ENCODE results near the gene CDH8. TPM values are rescaled to one million over a fixed set of nuclear protein-coding genes. Genes with fewer than 3 reads are reported as not detected.
"Not testable (repeated sequence)": the region's sequence is repeated elsewhere in the genome, so short reads cannot be mapped to it uniquely, and the experiment has no call there.

CDH8 gene
- total and polyA plus RNA-seq, 2 experiments from 2014 or later = 2.1 to 2.2 TPM

DNA sequence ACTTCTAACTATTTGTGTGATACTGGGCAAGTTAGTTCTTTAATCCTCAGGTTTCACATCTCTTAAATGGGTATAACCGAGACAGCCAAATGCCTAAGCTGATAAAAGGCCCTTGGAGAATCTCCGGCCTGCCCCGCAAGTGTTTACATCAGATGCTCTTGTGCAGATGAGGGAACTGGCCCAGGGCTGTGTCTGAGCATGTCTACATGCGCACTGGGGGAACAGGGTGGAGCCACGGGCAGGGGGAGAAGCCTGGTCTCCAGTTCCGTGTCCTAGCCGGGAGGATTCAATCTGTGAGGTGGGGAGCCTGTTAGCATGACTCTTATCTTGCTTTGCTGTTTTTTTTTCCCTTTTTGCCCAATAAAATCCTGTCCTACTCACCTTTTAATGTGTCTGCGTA, 222.9 kb downstream of the CDH8 start:
- Histone ChIP-seq H3K4me2 (no peak overlapping the region), H3K4me1 (ENCODE audit: insufficient read depth) (no peaks in the 10 kb centered on the region), H3K9me3 (ENCODE audit: low read depth) (no peaks in the 10 kb centered on the region), H3K27me3 (no peaks in the 10 kb centered on the region), H3K4me3 (no peak overlapping the region), H3K9me2 (replicated peaks; ENCODE audit: insufficient read depth) (no peaks in the 10 kb centered on the region), H3K36me3 (replicated peaks; ENCODE audit: insufficient read depth, low read depth) (no peaks in the 10 kb centered on the region), H3K27ac (no peak overlapping the region), H2AFZ (no peak overlapping the region), H3K79me2 (no peaks in the 10 kb centered on the region), H4K20me1 (ENCODE audit: insufficient read depth, poor library complexity, severe bottlenecking) (no peaks in the 10 kb centered on the region)
- DNase-seq (ENCODE audit: low spot score) = no peak
- 94% methylated on average over 8 of the region's 8 CpGs for WGBS (ENCODE audit: low lambda C conversion rate, missing lambda C conversion rate)
- TF ChIP-seq, protein P1, sequence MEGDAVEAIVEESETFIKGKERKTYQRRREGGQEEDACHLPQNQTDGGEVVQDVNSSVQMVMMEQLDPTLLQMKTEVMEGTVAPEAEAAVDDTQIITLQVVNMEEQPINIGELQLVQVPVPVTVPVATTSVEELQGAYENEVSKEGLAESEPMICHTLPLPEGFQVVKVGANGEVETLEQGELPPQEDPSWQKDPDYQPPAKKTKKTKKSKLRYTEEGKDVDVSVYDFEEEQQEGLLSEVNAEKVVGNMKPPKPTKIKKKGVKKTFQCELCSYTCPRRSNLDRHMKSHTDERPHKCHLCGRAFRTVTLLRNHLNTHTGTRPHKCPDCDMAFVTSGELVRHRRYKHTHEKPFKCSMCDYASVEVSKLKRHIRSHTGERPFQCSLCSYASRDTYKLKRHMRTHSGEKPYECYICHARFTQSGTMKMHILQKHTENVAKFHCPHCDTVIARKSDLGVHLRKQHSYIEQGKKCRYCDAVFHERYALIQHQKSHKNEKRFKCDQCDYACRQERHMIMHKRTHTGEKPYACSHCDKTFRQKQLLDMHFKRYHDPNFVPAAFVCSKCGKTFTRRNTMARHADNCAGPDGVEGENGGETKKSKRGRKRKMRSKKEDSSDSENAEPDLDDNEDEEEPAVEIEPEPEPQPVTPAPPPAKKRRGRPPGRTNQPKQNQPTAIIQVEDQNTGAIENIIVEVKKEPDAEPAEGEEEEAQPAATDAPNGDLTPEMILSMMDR (IDR thresholded peaks at IDR 0.05; ENCODE audit: poor library complexity) = no peak
- TF ChIP-seq EZH2 (IDR thresholded peaks at IDR 0.05; ENCODE audit: borderline replicate concordance) (no peak), EZH2phosphoT487 (IDR thresholded peaks at IDR 0.05; ENCODE audit: low read depth, severe bottlenecking, unreplicated experiment) (no peak)

DNA sequence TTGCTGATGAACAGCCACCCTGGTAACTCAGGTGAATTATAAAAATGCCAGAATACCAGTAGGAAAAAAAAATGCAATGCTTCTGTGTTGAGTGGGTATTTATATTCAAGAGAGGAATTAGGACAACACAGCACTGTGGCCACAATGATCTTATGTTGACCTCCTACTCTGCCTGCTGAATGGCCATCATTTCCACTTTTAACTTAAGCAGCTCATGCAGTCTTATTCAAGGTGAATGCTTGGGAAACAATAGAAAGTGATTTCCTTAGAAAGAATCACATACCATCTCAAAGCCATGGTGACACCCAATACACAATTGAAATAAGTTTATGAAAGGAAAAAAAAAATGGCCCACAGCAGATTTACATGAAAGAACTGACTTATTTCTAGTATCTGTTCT, 224.0 kb downstream of the CDH8 start:
- H2AFZ ChIP-seq = no peak overlapping the region
- no peak for TF ChIP-seq EZH2 (IDR thresholded peaks at IDR 0.05; ENCODE audit: borderline replicate concordance)
- TF ChIP-seq, protein P1 (IDR thresholded peaks at IDR 0.05; ENCODE audit: poor library complexity) = no peak
- no peak for TF ChIP-seq EZH2phosphoT487 (IDR thresholded peaks at IDR 0.05; ENCODE audit: low read depth, severe bottlenecking, unreplicated experiment)
- no peaks in the 10 kb centered on the region for H3K9me2 ChIP-seq (replicated peaks; ENCODE audit: insufficient read depth)
- H3K4me1 ChIP-seq (ENCODE audit: insufficient read depth) = no peaks in the 10 kb centered on the region
- no peaks in the 10 kb centered on the region for H3K9me3 ChIP-seq (ENCODE audit: low read depth)
- H3K4me2 ChIP-seq = no peak overlapping the region
- no peaks in the 10 kb centered on the region for H3K36me3 ChIP-seq (replicated peaks; ENCODE audit: insufficient read depth, low read depth)
- no peaks in the 10 kb centered on the region for H3K27me3 ChIP-seq
- no peak for DNase-seq (ENCODE audit: low spot score)
- no peak overlapping the region for H3K27ac ChIP-seq
- H3K4me3 ChIP-seq = no peak overlapping the region
- H4K20me1 ChIP-seq (ENCODE audit: insufficient read depth, poor library complexity, severe bottlenecking) = no peaks in the 10 kb centered on the region
- no peaks in the 10 kb centered on the region for H3K79me2 ChIP-seq

DNA sequence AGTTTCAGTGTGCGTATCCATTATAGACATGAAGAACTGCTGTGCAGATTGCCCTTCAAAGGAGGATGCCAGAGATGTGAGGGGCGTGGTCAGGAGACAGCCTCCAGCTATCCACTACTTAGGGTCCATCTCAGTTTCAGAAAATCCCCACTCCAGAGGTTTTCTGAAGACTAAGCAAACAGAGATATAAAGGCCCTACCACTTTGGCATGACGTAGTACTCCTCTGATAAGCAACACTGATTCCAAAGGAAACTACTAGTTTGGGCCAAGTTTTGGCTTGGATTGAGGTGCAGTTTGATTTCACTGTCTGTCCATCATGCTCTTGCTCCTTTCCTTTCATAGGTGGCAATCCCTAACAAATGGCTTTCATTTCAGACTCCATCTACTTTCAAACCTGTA, 228.7 kb downstream of the CDH8 start:
- Histone ChIP-seq H3K36me3 (replicated peaks; ENCODE audit: insufficient read depth, low read depth) (no peaks in the 10 kb centered on the region), H2AFZ (no peak overlapping the region), H3K79me2 (no peaks in the 10 kb centered on the region), H3K4me2 (no peak overlapping the region), H4K20me1 (ENCODE audit: insufficient read depth, poor library complexity, severe bottlenecking) (no peaks in the 10 kb centered on the region), H3K9me3 (ENCODE audit: low read depth) (no peaks in the 10 kb centered on the region), H3K27ac (no peak overlapping the region), H3K4me3 (no peak overlapping the region), H3K4me1 (ENCODE audit: insufficient read depth) (no peaks in the 10 kb centered on the region), H3K27me3 (no peaks in the 10 kb centered on the region), H3K9me2 (replicated peaks; ENCODE audit: insufficient read depth) (no peaks in the 10 kb centered on the region)
- 87% methylated on average over 3 of the region's 3 CpGs for WGBS (ENCODE audit: low lambda C conversion rate, missing lambda C conversion rate)
- TF ChIP-seq, protein P1 (IDR thresholded peaks at IDR 0.05; ENCODE audit: poor library complexity) = no peak
- TF ChIP-seq EZH2 (IDR thresholded peaks at IDR 0.05; ENCODE audit: borderline replicate concordance) (no peak), EZH2phosphoT487 (IDR thresholded peaks at IDR 0.05; ENCODE audit: low read depth, severe bottlenecking, unreplicated experiment) (no peak)
- DNase-seq (ENCODE audit: low spot score) = no peak

DNA sequence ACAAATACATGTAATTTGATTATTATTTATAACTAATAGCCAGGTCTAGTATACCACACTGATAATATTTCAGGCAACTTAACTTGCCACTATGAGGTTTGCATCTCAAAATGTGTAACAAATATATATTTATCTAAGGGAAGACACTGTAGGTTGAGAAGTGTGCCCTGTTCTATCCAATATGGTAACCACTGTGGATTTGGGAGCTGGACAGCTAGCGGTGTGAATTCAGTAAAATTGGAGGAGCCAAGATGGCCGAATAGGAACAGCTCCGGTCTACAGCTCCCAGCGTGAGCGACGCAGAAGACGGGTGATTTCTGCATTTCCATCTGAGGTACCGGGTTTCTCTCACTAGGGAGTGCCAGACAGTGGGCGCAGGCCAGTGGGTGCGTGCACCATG, 235.0 kb downstream of the CDH8 start:
- H3K27me3 ChIP-seq; H3K4me2 ChIP-seq; H4K20me1 ChIP-seq (ENCODE audit: insufficient read depth, poor library complexity, severe bottlenecking); H3K36me3 ChIP-seq (replicated peaks; ENCODE audit: insufficient read depth, low read depth); H3K9me2 ChIP-seq (replicated peaks; ENCODE audit: insufficient read depth); H3K4me3 ChIP-seq; H3K4me1 ChIP-seq (ENCODE audit: insufficient read depth); H2AFZ ChIP-seq; H3K27ac ChIP-seq; H3K79me2 ChIP-seq; DNase-seq (ENCODE audit: low spot score); H3K9me3 ChIP-seq (ENCODE audit: low read depth): not testable (repeated sequence)
- WGBS (ENCODE audit: low lambda C conversion rate, missing lambda C conversion rate) = 96% methylated on average over 9 of the region's 10 CpGs

Measured in hepatocyte (in vitro differentiated cells).